Stimulated activated CD4-positive, alpha-beta T cell treated with anti-CD3 and anti-CD28 coated beads, Interleukin-4, amount 100 ng/mL, for 4 hours (primary cell): ENCODE results near the gene KCTD15.

Experiments
- DNase-seq, 2 experiments: peaks; one replicate each; pipeline ENCODE4 v3.0.0-alpha.2; 2020

Gene KCTD15

GRCh38 chr19:33798681-33799111, 2.0 kb downstream of the KCTD15 start:
- no peak for DNase-seq

- DNase-seq = no peak
Observed at GRCh38 chr19:33799476-33799875, 2.8 kb downstream of the KCTD15 start.

GRCh38 chr19:33800012-33800680, 3.5 kb downstream of the KCTD15 start:
- DNase-seq = no peak

GRCh38 chr19:33801411-33801810, 4.7 kb downstream of the KCTD15 start:
- no peak for DNase-seq

GRCh38 chr19:33802001-33802400, 5.3 kb downstream of the KCTD15 start:
- DNase-seq = no peak

DNA sequence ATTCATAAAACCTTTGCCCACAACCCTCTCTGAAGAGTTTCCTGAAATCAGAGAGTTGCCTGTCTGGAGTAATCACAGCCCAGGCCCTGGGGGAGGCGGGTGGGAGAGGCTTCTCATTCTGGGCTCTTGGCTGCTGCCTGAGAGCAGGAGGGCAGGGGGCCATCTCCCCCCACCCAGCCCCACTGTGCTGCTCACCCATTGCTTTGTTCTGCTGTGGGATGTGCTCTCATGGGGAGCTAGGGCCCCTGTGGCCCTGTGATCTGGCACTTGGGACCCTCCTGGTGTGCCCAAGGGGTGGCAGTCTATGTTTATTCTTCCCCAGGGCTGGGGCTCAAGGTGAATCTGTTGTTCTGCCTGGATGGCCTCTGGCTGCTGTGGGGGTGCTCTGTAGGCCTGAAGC, 6.1 kb downstream of the KCTD15 start:
- DNase-seq = no peak

DNA sequence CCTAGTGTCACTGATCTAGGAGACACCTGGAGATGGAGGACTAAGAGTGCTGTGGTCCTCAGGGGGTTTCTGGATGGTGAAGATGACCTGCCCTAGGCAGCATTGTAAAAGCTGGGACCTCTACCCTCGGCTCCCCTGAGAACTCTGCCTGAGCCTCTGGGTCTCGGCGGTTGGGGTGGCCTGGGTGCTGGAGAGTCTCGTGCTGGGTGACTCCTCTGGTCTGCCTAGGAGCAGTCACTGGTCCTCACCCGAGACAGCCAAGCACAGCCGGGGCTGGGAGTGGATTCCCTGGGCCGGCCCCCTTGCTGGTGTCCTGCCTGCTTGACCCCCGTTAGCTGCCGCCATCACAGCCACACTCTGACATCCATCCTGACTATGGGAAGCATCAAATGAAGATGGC, 6.7 kb downstream of the KCTD15 start:
- no peak for DNase-seq

- no peak for DNase-seq
Observed at GRCh38 chr19:33804021-33804799, 7.5 kb downstream of the KCTD15 start.

GRCh38 chr19:33805313-33805712, 8.6 kb downstream of the KCTD15 start:
- DNase-seq = no peak

GRCh38 chr19:33805840-33806433, 9.3 kb downstream of the KCTD15 start:
- no peak for DNase-seq

DNA sequence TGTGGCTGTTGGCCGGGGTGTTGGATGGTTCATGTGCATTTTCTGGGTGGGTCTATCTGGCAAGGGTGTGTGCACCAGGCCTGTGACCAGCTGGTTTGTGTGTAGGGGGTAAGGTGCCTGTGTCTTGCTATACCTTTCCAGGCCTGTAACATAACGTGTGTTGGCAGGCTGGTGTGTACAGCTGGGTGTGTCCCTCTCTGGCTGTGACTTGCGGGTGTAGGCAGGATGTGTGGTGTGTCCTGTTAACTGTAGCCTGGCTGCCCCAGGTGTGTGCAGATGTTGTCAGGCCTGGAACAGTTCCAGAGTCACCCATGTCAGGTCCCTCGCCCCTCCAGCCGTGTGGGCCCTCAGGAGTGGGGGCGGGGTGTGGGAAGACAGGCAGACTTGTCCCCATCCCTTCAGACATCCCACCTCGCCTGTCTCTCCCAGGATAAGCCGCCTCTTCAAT, 9.8 kb downstream of the KCTD15 start:
- no peak for DNase-seq

GRCh38 chr19:33808399-33808798, 11.7 kb downstream of the KCTD15 start:
- no peak for DNase-seq

DNA sequence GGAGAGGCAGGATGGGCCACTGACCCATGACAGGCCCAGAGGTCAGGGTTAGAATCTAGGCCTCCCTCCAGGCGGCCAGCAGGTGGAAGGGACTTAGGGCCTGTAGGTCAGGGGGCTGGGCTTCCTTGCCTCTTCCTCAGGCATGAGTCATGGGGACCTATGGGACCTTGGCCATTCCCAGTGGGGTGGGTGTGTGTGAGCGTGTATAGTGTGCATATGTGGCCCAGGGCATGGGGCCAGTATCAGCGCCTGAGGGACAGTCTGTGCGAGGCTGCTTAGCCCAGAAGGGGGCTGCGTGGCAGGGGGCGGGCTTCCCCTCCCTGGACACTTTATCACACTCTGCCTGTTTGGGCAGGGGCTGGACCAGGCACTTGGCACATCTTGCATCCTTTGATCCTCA, 13.3 kb downstream of the KCTD15 start:
- no peak for DNase-seq

GRCh38 chr19:33810821-33811220, 14.2 kb downstream of the KCTD15 start:
- no peak for DNase-seq

DNA sequence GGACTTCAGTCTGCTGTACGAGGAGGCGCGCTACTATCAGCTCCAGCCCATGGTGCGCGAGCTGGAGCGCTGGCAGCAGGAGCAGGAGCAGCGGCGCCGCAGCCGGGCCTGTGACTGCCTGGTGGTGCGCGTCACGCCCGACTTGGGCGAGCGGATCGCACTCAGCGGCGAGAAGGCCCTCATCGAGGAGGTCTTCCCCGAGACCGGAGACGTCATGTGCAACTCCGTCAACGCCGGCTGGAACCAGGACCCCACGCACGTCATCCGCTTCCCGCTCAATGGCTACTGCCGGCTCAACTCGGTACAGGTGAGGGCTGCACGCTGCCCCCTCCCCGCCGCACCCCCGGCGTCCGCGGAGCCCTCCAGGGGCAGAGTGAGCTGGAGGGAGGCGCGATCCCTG, 14.6 kb downstream of the KCTD15 start:
- no peak for DNase-seq

- no peak for DNase-seq
Observed at GRCh38 chr19:33811736-33812387, 15.2 kb downstream of the KCTD15 start.

DNA sequence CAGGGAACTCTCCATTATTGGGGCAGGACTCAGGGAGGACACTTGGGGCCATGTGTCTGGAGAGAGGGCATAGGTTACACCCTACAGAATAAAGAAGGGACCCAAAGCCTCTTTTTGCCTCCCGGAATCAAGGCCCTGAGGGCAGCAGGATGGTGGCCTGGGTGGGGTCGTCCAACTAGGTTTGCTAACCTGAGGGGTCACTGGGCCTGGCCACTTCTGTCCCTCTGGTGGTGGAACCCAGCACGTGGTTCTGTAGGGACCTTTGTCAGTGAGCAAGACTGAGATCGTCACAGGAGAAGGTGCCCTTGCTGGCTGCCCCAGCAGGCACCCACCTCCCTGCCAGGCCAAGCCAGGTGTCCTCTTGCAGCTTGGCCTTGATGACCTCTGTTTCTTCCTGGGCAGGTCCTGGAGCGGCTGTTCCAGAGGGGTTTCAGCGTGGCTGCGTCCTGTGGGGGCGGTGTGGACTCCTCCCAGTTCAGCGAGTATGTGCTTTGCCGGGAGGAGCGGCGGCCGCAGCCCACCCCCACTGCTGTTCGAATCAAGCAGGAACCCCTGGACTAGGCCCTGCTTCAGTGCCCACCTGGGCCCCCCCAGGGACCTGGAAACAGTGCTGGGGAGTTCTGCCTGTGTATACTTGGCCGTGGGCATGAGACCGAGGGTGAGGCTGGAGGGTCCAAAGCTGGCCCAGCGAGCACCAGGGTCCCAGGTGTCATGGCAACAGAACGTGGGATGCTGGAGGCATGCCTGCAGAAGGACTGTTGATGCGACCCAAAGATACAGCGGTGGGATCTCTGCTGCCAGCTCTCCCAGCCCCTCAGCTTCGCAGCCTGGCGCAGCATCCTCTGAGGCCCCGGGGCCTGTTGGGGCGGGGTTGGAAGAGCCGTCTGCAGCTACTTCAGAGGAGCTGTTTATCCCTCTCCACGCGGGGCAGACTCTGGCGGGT, 16.0 kb downstream of the KCTD15 start:
- DNase-seq = no peak

DNA sequence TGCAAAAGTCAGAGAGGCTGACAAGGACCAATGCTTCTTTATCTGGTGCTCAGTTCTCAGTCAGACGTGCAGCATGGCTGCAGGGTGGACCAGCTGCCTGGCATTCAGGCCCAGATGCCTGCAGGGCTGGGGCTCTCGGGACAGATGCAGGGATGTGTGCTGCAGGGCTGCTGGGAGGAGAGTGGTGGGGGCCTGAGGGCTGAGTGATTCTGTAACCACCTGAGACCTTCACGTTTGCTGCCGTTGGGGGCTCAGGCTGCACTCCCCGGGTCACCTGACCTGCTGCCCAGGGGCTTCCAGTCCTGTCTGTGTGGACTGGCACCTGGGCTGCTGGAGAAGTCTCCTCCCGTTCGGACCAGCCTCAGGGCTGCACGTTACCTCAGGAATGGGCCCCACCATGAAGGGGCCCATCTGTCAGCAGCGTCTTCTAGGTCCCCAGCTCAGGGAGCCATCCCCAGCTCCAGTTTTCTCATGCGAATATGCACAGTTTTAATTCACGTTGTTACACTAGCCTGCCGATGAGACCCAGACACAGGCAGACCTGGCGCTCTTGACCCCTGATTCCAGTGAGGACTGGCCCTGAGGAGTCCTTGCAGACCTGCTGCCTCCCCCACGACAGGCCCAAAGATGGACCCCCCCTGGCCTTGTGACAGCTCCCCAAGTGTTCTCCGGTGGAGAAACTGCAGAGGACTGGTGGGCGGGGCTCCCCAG, 16.9 kb downstream of the KCTD15 start:
- no peak for DNase-seq

DNA sequence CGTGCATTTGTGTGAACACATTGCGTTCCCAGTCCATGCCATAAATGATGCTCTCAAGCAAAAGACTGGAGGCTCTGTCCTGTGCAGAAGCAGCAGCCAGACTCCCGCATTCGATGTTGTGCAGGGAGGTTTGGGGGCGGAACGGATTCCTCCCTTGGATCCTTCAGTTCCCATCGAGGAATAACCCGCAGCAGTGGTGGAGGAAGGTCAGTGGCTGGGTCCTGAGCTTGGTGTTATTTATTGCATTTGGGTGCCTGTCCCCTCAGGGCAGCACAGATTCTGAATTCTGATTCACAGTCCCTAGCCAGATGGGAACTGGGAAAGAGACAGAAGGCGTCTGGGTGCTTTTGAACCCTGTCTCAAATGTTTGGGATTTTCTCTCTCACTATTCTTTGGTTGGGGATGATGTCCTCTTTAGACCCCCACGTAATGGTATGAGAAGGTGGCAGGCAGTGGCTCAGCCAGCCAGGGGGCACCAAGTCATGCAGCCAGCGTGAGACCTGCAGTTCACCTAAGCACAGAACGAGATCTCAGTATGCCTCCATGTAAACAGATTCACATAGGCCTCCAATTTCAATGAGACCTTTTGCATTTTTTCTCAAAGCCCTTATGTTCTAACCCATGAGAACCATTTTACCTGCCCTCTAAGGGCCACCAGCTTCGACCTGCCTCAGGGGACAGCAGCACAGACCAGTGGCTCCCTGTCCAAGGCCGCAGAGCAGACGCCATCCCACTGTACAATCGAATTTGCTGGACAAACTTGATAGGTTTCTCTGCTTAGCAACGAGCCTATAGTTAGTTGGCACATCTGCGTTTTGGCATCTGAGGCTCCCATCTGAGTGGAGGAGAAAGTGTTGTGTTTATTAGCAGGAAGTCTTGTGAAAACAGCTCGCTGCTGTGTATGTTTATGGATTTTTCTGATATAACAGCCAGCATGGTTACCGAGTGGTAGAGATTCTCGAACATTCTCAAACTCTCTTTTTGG, 17.8 kb downstream of the KCTD15 start:
- no peak for DNase-seq
